WTC11 (cell line): ENCODE results near the gene ARHGEF25. TPM values are rescaled to one million over a fixed set of nuclear protein-coding genes. Genes with fewer than 3 reads are reported as not detected.

Experiments
- ATF3 ChIP-seq: sonication (generic); formaldehyde crosslinking; conservative IDR thresholded peaks from 2 replicates; pipeline ENCODE4 v1.8.1; 2022; ENCODE audit warnings: mild to moderate bottlenecking, missing genetic modification reagents
- CBFB ChIP-seq: sonication (generic); formaldehyde crosslinking; IDR thresholded peaks from 2 replicates; pipeline ENCODE4 v1.8.1; 2022; ENCODE audit warnings: mild to moderate bottlenecking, low read depth, missing genetic modification reagents
- CDX4 ChIP-seq: fragments of 250-450 bp; sonication (Bioruptor Pico); IDR thresholded peaks from 2 replicates; pipeline ENCODE4 v1.9.0; 2021; ENCODE audit warnings: moderate library complexity, mild to moderate bottlenecking, inconsistent platforms, borderline replicate concordance
- CREB1 ChIP-seq: sonication (generic); formaldehyde crosslinking; IDR thresholded peaks from 2 replicates; pipeline ENCODE4 v1.8.0; 2023; ENCODE audit warnings: mild to moderate bottlenecking, missing genetic modification reagents
- CREM ChIP-seq: sonication (generic); formaldehyde crosslinking; IDR thresholded peaks from 2 replicates; pipeline ENCODE4 v1.8.1; 2022; ENCODE audit warnings: mild to moderate bottlenecking, missing genetic modification reagents, moderate library complexity
- E2F1 ChIP-seq: sonication (generic); formaldehyde crosslinking; IDR thresholded peaks from 2 replicates; pipeline ENCODE4 v1.8.0; 2022; ENCODE audit warnings: mild to moderate bottlenecking, missing genetic modification reagents
- E2F5 ChIP-seq: sonication (generic); formaldehyde crosslinking; IDR thresholded peaks from 2 replicates; pipeline ENCODE4 v1.8.1; 2022; ENCODE audit warnings: mild to moderate bottlenecking, moderate library complexity, missing genetic modification reagents
- ELF4 ChIP-seq: sonication (generic); formaldehyde crosslinking; IDR thresholded peaks from 2 replicates; pipeline ENCODE4 v1.8.1; 2022; ENCODE audit warnings: low read depth, mild to moderate bottlenecking, moderate library complexity, missing genetic modification reagents
- EMX1 ChIP-seq: fragments of 250-450 bp; sonication (Bioruptor Pico); IDR thresholded peaks from 2 replicates; pipeline ENCODE4 v1.8.0; 2021; ENCODE audit warnings: mild to moderate bottlenecking
- ESRRA ChIP-seq: sonication (generic); formaldehyde crosslinking; IDR thresholded peaks from 2 replicates; pipeline ENCODE4 v1.8.1; 2022; ENCODE audit warnings: mild to moderate bottlenecking, missing genetic modification reagents, borderline replicate concordance
- FOXK1 ChIP-seq: sonication (generic); formaldehyde crosslinking; IDR thresholded peaks from 2 replicates; pipeline ENCODE4 v1.8.0; 2022; ENCODE audit warnings: mild to moderate bottlenecking, moderate library complexity, missing genetic modification reagents
- FOXP4 ChIP-seq: sonication (generic); formaldehyde crosslinking; IDR thresholded peaks from 2 replicates; pipeline ENCODE4 v1.8.0; 2022; ENCODE audit warnings: mild to moderate bottlenecking, missing genetic modification reagents
- IRF1 ChIP-seq: sonication (generic); formaldehyde crosslinking; IDR thresholded peaks from 2 replicates; pipeline ENCODE4 v1.8.0; 2023; ENCODE audit warnings: missing genetic modification reagents
- IRF2 ChIP-seq: sonication (generic); formaldehyde crosslinking; IDR thresholded peaks from 2 replicates; pipeline ENCODE4 v1.8.0; 2022; ENCODE audit warnings: low read depth, missing genetic modification reagents, borderline replicate concordance
- KAT7 ChIP-seq: sonication (generic); formaldehyde crosslinking; IDR thresholded peaks from 2 replicates; pipeline ENCODE4 v1.8.1; 2023; ENCODE audit warnings: missing genetic modification reagents, mild to moderate bottlenecking, borderline replicate concordance
- MLX ChIP-seq: sonication (generic); formaldehyde crosslinking; IDR thresholded peaks from 2 replicates; pipeline ENCODE4 v1.8.1; 2023; ENCODE audit warnings: mild to moderate bottlenecking, missing genetic modification reagents, moderate library complexity
- MXD4 ChIP-seq: fragments of 250-450 bp; sonication (Bioruptor Pico); IDR thresholded peaks from 2 replicates; pipeline ENCODE4 v1.8.0; 2021; ENCODE audit warnings: mild to moderate bottlenecking, moderate library complexity, borderline replicate concordance
- MYBL2 ChIP-seq: sonication (generic); formaldehyde crosslinking; IDR thresholded peaks from 2 replicates; pipeline ENCODE4 v1.8.1; 2023; ENCODE audit warnings: mild to moderate bottlenecking, moderate library complexity, missing genetic modification reagents
- NR2C2 ChIP-seq: sonication (generic); formaldehyde crosslinking; IDR thresholded peaks from 2 replicates; pipeline ENCODE4 v1.8.0; 2022; ENCODE audit warnings: mild to moderate bottlenecking, missing genetic modification reagents
- SMAD4 ChIP-seq: sonication (generic); formaldehyde crosslinking; IDR thresholded peaks from 2 replicates; pipeline ENCODE4 v1.8.0; 2022; ENCODE audit warnings: mild to moderate bottlenecking, missing genetic modification reagents
- SOX15 ChIP-seq: fragments of 250-450 bp; sonication (Bioruptor Pico); IDR thresholded peaks from 2 replicates; pipeline ENCODE4 v1.9.0; 2021; ENCODE audit warnings: mild to moderate bottlenecking
- SP1 ChIP-seq: sonication (generic); formaldehyde crosslinking; conservative IDR thresholded peaks from 2 replicates; pipeline ENCODE4 v1.8.1; 2022; ENCODE audit warnings: missing genetic modification reagents
- USF1 ChIP-seq: sonication (generic); formaldehyde crosslinking; IDR thresholded peaks from 2 replicates; pipeline ENCODE4 v1.8.0; 2022; ENCODE audit warnings: mild to moderate bottlenecking, missing genetic modification reagents
- USF2 ChIP-seq: sonication (generic); formaldehyde crosslinking; IDR thresholded peaks from 2 replicates; pipeline ENCODE4 v1.8.1; 2023; ENCODE audit warnings: mild to moderate bottlenecking, missing genetic modification reagents, moderate library complexity
- ZBTB43 ChIP-seq: sonication (generic); formaldehyde crosslinking; IDR thresholded peaks from 2 replicates; pipeline ENCODE4 v1.8.1; 2023; ENCODE audit warnings: mild to moderate bottlenecking, missing genetic modification reagents
- ZNF121 ChIP-seq: sonication (generic); formaldehyde crosslinking; IDR thresholded peaks from 2 replicates; pipeline ENCODE4 v1.8.0; 2023; ENCODE audit warnings: missing genetic modification reagents
- ZNF263 ChIP-seq: sonication (generic); formaldehyde crosslinking; IDR thresholded peaks from 2 replicates; pipeline ENCODE4 v1.8.1; 2022; ENCODE audit warnings: low read depth, mild to moderate bottlenecking, moderate library complexity, missing genetic modification reagents
- ZNF317 ChIP-seq: sonication (generic); formaldehyde crosslinking; IDR thresholded peaks from 2 replicates; pipeline ENCODE4 v1.8.1; 2023; ENCODE audit warnings: low read depth, mild to moderate bottlenecking, moderate library complexity, missing genetic modification reagents, borderline replicate concordance
- total RNA-seq: library from RNA; stranded (reverse); gene quantifications from 3 replicates; pipeline ENCODE4 v1.2.3, GENCODE V29; 2021

Gene ARHGEF25
- total RNA-seq, 1 experiment from 2014 or later: 11.9 TPM

- no peak for TF ChIP-seq SOX15 (CRISPR knock-in tag)
- TF ChIP-seq USF1 (CRISPR knock-in tag): 0 out of 2 replicates have a peak, but pooled peaks have one; percentile 8
- TF ChIP-seq FOXP4 (CRISPR knock-in tag): peak; percentile 59; the same call in 1 of the 2 replicates
- TF ChIP-seq E2F5: peak; percentile 64; the same call in 1 of the 2 replicates
- TF ChIP-seq FOXK1 (CRISPR knock-in tag): no peak
- no peak for TF ChIP-seq SMAD4
- no peak for TF ChIP-seq CBFB (CRISPR knock-in tag)
- TF ChIP-seq ELF4: no peak
- peak; percentile 66; the same call in 1 of the 2 replicates for TF ChIP-seq SP1 (CRISPR knock-in tag)
- TF ChIP-seq IRF1: peak; percentile 53; the same call in 1 of the 2 replicates
- TF ChIP-seq CDX4 (CRISPR knock-in tag): no peak
- TF ChIP-seq CREB1 (CRISPR knock-in tag): no peak
- no peak for TF ChIP-seq MLX (CRISPR knock-in tag)
- TF ChIP-seq CREM (CRISPR knock-in tag): no peak
- TF ChIP-seq IRF2 (CRISPR knock-in tag): no peak
- TF ChIP-seq MYBL2: peak; percentile 70
- no peak for TF ChIP-seq E2F1 (CRISPR knock-in tag)
- no peak for TF ChIP-seq ZNF263
- no peak; the same call in 1 of the 2 replicates for TF ChIP-seq ZBTB43 (CRISPR knock-in tag)
- TF ChIP-seq KAT7 (CRISPR knock-in tag): no peak
- no peak for TF ChIP-seq NR2C2 (CRISPR knock-in tag)
- no peak for TF ChIP-seq USF2
- TF ChIP-seq ATF3 (CRISPR knock-in tag): no peak
- TF ChIP-seq EMX1 (CRISPR knock-in tag): no peak
- no peak for TF ChIP-seq MXD4 (CRISPR knock-in tag)
- TF ChIP-seq ZNF121 (CRISPR knock-in tag): no peak
- no peak for TF ChIP-seq ZNF317 (CRISPR knock-in tag)
- peak; percentile 69 for TF ChIP-seq ESRRA
Observed at GRCh38 chr12:57632958-57633840, 22.0 kb downstream of the ARHGEF25 start, which contains the start of gene B4GALNT1 (continued).
